ENCODE results near the gene MX1. TPM values are rescaled to one million over a fixed set of nuclear protein-coding genes. Genes with fewer than 3 reads are reported as not detected.

The MX1 gene
- total and polyA plus RNA-seq, 7 donors = 2.2 to 14.9 (median 3.8) TPM

DNA sequence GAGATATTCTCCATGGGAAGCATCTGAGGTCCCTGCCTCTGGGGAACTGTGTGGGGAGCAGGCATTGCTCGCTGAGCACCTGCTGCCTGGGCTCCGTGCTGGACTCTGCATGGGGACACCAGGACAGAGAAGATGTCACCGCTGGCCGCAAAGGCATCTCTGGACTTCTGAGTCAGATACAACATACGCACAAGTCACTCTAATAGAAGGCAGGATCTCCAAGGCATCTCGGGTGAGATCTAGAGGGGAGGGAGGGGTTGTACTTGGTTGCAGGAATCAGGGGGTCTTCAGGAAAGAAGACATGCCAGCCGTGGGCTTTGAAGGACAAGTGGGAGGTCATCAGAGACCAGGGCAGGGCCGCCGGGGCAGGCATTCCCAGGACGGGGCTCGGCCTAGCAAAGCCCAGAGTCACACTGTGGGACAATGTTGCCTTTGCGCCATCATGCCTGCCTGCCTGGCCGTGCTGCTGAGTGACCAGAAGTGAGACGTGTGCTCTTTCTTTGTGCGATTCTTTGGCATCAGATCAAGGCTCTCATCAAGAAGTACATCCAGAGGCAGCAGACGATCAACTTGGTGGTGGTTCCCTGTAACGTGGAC, 35.9 kb upstream of the MX1 start:
- H3K27ac ChIP-seq = no peak overlapping the region
- no peaks in the 10 kb centered on the region for H3K27me3 ChIP-seq (ENCODE audit: insufficient read depth in 3 of 3, low read length in 2 of 3)
- WGBS, 3 donors = 86 to 89% (median 87%) methylated on average over 17 of the region's 17 CpGs
- H3K4me1 ChIP-seq = no peaks in the 10 kb centered on the region
- no peak overlapping the region for H3K4me3 ChIP-seq
- TF ChIP-seq, protein P1, sequence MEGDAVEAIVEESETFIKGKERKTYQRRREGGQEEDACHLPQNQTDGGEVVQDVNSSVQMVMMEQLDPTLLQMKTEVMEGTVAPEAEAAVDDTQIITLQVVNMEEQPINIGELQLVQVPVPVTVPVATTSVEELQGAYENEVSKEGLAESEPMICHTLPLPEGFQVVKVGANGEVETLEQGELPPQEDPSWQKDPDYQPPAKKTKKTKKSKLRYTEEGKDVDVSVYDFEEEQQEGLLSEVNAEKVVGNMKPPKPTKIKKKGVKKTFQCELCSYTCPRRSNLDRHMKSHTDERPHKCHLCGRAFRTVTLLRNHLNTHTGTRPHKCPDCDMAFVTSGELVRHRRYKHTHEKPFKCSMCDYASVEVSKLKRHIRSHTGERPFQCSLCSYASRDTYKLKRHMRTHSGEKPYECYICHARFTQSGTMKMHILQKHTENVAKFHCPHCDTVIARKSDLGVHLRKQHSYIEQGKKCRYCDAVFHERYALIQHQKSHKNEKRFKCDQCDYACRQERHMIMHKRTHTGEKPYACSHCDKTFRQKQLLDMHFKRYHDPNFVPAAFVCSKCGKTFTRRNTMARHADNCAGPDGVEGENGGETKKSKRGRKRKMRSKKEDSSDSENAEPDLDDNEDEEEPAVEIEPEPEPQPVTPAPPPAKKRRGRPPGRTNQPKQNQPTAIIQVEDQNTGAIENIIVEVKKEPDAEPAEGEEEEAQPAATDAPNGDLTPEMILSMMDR (IDR thresholded peaks at IDR 0.05) = no peak
- DNase-seq = no peak
- H3K9me3 ChIP-seq = no peaks in the 10 kb centered on the region
- ATAC-seq = no peak
- no peaks in the 10 kb centered on the region for H3K36me3 ChIP-seq (ENCODE audit: insufficient read depth in 1 of 2, low read depth in 1 of 2)
- intact Hi-C loops (cut with DNase I) = no loop called here

GRCh38 chr21:41393876-41394465, 32.1 kb upstream of the MX1 start:
- no peaks in the 10 kb centered on the region for H3K4me1 ChIP-seq
- ATAC-seq (no peak), DNase-seq (no peak)
- 83 to 91% (median 83%) methylated on average over 8 of the region's 8 CpGs for WGBS, 3 donors
- TF ChIP-seq, protein P1 (IDR thresholded peaks at IDR 0.05) = no peak
- H3K36me3 ChIP-seq (ENCODE audit: insufficient read depth in 1 of 2, low read depth in 1 of 2) = no peaks in the 10 kb centered on the region
- no peak overlapping the region for H3K4me3 ChIP-seq
- H3K27ac ChIP-seq = no peak overlapping the region
- no peaks in the 10 kb centered on the region for H3K9me3 ChIP-seq
- intact Hi-C loops (cut with DNase I) = no loop called here
- H3K27me3 ChIP-seq (ENCODE audit: insufficient read depth in 3 of 3, low read length in 2 of 3) = no peaks in the 10 kb centered on the region

- 64 to 67% (median 65%) methylated on average over 7 of the region's 7 CpGs for WGBS, 3 donors
- intact Hi-C loops (cut with DNase I) = no loop called here
- no peak for ATAC-seq
Observed at GRCh38 chr21:41396558-41397075, 29.4 kb upstream of the MX1 start.

GRCh38 chr21:41397471-41397891, 28.6 kb upstream of the MX1 start:
- 83 to 85% (median 83%) methylated on average over 7 of the region's 7 CpGs for WGBS, 3 donors
- H3K36me3 ChIP-seq (ENCODE audit: insufficient read depth in 1 of 2, low read depth in 1 of 2) = no peaks in the 10 kb centered on the region

More at GRCh38 chr21:41396558-41397075, 29.4 kb upstream of the MX1 start:
- Histone ChIP-seq H3K4me3 (no peak overlapping the region), H3K9me3 (no peaks in the 10 kb centered on the region), H3K27ac (no peak overlapping the region), H3K36me3 (ENCODE audit: insufficient read depth in 1 of 2, low read depth in 1 of 2) (no peaks in the 10 kb centered on the region), H3K27me3 (ENCODE audit: insufficient read depth in 3 of 3, low read length in 2 of 3) (no peaks in the 10 kb centered on the region), H3K4me1 (no peaks in the 10 kb centered on the region)
- DNase-seq = peak; percentile 37 to 65
- TF ChIP-seq, protein P1 (IDR thresholded peaks at IDR 0.05) = no peak

More at GRCh38 chr21:41397471-41397891, 28.6 kb upstream of the MX1 start:
- Histone ChIP-seq H3K27ac (no peak overlapping the region), H3K4me3 (no peak overlapping the region), H3K4me1 (no peaks in the 10 kb centered on the region), H3K9me3 (no peaks in the 10 kb centered on the region), H3K27me3 (ENCODE audit: insufficient read depth in 3 of 3, low read length in 2 of 3) (no peaks in the 10 kb centered on the region)
- ATAC-seq (no peak), DNase-seq (no peak)
- TF ChIP-seq, protein P1 (IDR thresholded peaks at IDR 0.05) = no peak
- intact Hi-C loops (cut with DNase I) = no loop called here
